Uterus (tissue), 2 donors: ENCODE measurements around the gene TTC12.

Source experiments
- POLR2A ChIP-seq, 2 donors: fragments of 450-650 bp; IDR thresholded peaks; one replicate each; pipeline ENCODE4 v1.6.1; 2016; ENCODE audit warnings: antibody characterized with exemption in 2 of 2, mild to moderate bottlenecking in 1 of 2, moderate library complexity in 1 of 2
- TF ChIP-seq, protein P1 (sequence below), 4 experiments: fragments of 200-600 bp in 2 of 4; fragments of 450-650 bp in 2 of 4; sonication (generic) in 2 of 4; IDR thresholded peaks; one replicate each; pipeline ENCODE4 v1.5.1; 2016 to 2019; ENCODE audit warnings: antibody characterized with exemption in 4 of 4, mild to moderate bottlenecking in 2 of 4, moderate library complexity in 1 of 4

- TF ChIP-seq, protein P1, sequence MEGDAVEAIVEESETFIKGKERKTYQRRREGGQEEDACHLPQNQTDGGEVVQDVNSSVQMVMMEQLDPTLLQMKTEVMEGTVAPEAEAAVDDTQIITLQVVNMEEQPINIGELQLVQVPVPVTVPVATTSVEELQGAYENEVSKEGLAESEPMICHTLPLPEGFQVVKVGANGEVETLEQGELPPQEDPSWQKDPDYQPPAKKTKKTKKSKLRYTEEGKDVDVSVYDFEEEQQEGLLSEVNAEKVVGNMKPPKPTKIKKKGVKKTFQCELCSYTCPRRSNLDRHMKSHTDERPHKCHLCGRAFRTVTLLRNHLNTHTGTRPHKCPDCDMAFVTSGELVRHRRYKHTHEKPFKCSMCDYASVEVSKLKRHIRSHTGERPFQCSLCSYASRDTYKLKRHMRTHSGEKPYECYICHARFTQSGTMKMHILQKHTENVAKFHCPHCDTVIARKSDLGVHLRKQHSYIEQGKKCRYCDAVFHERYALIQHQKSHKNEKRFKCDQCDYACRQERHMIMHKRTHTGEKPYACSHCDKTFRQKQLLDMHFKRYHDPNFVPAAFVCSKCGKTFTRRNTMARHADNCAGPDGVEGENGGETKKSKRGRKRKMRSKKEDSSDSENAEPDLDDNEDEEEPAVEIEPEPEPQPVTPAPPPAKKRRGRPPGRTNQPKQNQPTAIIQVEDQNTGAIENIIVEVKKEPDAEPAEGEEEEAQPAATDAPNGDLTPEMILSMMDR (IDR thresholded peaks at IDR 0.05) = no peak
- no peak for TF ChIP-seq POLR2A (IDR thresholded peaks at IDR 0.05)
Measured at GRCh38 chr11:113405724-113406478, 91.5 kb downstream of the TTC12 start.
